Prostate gland (tissue), 2 donors: ENCODE data around the gene OPA1. TPM values are rescaled to one million over a fixed set of nuclear protein-coding genes. Genes with fewer than 3 reads are reported as not detected.

ENCODE experiments used
- DNase-seq: peaks from one replicate; pipeline ENCODE4 v3.0.0-alpha.2; 2019; ENCODE audit warnings: low spot score
- H3K27ac ChIP-seq, 2 donors: fragments of 200-600 bp; sonication (generic); 2 replicates each; pipeline ENCODE4 v1.5.1; 2017 to 2019
- H3K27me3 ChIP-seq: fragments of 200-600 bp; sonication (generic); replicated peaks from 2 replicates; pipeline ENCODE4 v1.5.1; 2019; ENCODE audit not compliant: insufficient read depth
- H3K36me3 ChIP-seq, 2 donors: fragments of 200-600 bp; sonication (generic); 1 replicate in 1 of 2; 2 replicates in 1 of 2; pipeline versions ENCODE4 v1.5.1 to v1.8.1; 2017 to 2019
- H3K4me1 ChIP-seq: fragments of 200-600 bp; sonication (generic); replicated peaks from 2 replicates; pipeline ENCODE4 v1.5.1; 2019
- H3K4me3 ChIP-seq, 2 donors: fragments of 200-600 bp; sonication (generic); 2 replicates each; pipeline ENCODE4 v1.5.1; 2017 to 2019
- H3K9me3 ChIP-seq: fragments of 200-600 bp; sonication (generic); 2 replicates; pipeline ENCODE4 v1.5.1; 2017
- POLR2A ChIP-seq: fragments of 450-650 bp; IDR thresholded peaks from one replicate; pipeline ENCODE4 v1.6.1; 2016; ENCODE audit warnings: antibody characterized with exemption, mild to moderate bottlenecking
- POLR2AphosphoS5 ChIP-seq: sonication (generic); formaldehyde crosslinking; IDR thresholded peaks from one replicate; pipeline ENCODE4 v1.6.1; 2017; ENCODE audit warnings: antibody characterized with exemption
- WGBS: methylation state at CpG from one replicate; pipeline ENCODE4 v1.1.5; 2018; 5-methylcytosine and 5-hydroxymethylcytosine counted together
- intact Hi-C: fragments of 100-400 bp; cut with DNase I; formaldehyde crosslinking; loops from one replicate; pipeline ENCODE4 v1.14.2; 2022
- total RNA-seq, 2 donors: library from RNA; depleted of rRNA; stranded (reverse); fragments of >200 nt; gene quantifications; one replicate each; pipeline ENCODE4 v1.1.0, GENCODE V29; 2016
- TF ChIP-seq, protein P1 (sequence below), 4 experiments: fragments of 200-600 bp in 2 of 4; fragments of 450-650 bp in 2 of 4; sonication (generic) in 2 of 4; IDR thresholded peaks; 1 replicate in 3 of 4; 2 replicates in 1 of 4; pipeline ENCODE4 v1.5.1; 2016 to 2019; ENCODE audit warnings: antibody characterized with exemption in 4 of 4, mild to moderate bottlenecking in 2 of 4, moderate library complexity in 2 of 4

Gene OPA1
- total RNA-seq, 2 donors from 2014 or later: 27.1 to 45.1 TPM

DNA sequence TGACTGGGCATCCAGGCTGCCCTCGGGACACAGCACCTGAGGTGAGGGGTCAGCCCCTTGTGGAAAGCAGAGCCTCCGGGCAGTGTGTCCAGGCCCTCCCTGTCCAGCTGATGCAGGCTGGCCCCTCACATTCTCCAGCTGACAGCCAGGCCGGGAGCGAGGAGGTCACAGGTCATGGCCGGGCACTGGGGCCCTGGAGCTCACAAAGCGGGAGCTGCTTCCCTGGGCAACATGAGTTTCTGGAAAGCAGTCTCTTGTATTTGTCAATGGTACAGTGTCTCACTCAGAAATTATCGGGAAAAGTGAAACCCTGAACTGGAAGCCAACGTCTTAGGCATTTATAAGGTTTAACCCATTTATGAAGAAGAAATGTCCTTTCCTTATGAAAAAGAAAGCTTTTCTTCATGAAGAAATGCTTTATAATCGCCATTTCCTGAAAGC, 118.5 kb downstream of the OPA1 start:
- no peaks in the 10 kb centered on the region for H3K9me3 ChIP-seq
- H3K4me1 ChIP-seq: no peaks in the 10 kb centered on the region
- TF ChIP-seq, protein P1, sequence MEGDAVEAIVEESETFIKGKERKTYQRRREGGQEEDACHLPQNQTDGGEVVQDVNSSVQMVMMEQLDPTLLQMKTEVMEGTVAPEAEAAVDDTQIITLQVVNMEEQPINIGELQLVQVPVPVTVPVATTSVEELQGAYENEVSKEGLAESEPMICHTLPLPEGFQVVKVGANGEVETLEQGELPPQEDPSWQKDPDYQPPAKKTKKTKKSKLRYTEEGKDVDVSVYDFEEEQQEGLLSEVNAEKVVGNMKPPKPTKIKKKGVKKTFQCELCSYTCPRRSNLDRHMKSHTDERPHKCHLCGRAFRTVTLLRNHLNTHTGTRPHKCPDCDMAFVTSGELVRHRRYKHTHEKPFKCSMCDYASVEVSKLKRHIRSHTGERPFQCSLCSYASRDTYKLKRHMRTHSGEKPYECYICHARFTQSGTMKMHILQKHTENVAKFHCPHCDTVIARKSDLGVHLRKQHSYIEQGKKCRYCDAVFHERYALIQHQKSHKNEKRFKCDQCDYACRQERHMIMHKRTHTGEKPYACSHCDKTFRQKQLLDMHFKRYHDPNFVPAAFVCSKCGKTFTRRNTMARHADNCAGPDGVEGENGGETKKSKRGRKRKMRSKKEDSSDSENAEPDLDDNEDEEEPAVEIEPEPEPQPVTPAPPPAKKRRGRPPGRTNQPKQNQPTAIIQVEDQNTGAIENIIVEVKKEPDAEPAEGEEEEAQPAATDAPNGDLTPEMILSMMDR (IDR thresholded peaks at IDR 0.05): no peak
- TF ChIP-seq POLR2A (no peak), POLR2AphosphoS5 (no peak)
- H3K4me3 ChIP-seq: no peak overlapping the region
- no peaks in the 10 kb centered on the region for H3K36me3 ChIP-seq
- WGBS: 72% methylated on average over 9 of the region's 9 CpGs
- peak overlapping the region in 1 of 2 donors; percentile 72 for H3K27ac ChIP-seq
- intact Hi-C loops: no loop called here
- no peak for DNase-seq
- no peaks in the 10 kb centered on the region for H3K27me3 ChIP-seq

DNA sequence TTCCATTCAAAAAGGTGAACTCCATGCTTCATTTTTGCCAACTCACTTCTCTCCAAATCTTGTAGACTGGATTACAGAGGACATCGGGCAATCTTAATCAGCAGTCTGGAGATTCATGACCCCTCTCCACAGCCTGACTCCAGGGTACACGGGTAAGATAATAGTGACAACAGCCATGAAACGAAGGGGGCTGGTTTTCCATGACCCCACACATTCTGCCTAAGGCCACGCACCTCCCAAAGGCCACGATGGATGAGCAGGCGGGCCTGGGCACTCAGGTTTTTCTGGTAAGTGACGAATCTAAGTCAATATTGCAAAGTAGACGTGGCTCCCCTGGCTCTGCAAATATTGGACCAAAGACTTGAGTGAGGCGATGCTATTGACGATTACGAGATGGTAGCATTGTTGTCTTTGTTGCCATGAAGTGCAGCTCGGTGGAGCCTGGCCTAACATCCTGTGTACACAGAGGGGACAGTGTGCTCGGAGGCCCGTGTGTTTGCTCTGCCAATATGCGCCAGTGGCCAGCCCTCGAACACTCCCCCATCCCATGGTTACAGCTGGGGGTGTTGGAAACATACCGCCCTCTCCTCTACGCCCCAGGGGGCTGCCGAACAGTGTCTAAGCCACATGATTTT, 119.1 kb downstream of the OPA1 start:
- Histone ChIP-seq H3K36me3 (no peaks in the 10 kb centered on the region), H3K4me3 (no peak overlapping the region), H3K27ac (peak overlapping the region in 1 of 2 donors; percentile 72), H3K27me3 (no peaks in the 10 kb centered on the region), H3K4me1 (no peaks in the 10 kb centered on the region), H3K9me3 (no peaks in the 10 kb centered on the region)
- intact Hi-C loops: no loop called here
- TF ChIP-seq POLR2A: no peak
- TF ChIP-seq POLR2AphosphoS5: peak; percentile 68
- TF ChIP-seq, protein P1 (IDR thresholded peaks at IDR 0.05): no peak
- DNase-seq: peak; percentile 67
- 45% methylated on average over 18 of the region's 19 CpGs for whole genome bisulfite sequencing

DNA sequence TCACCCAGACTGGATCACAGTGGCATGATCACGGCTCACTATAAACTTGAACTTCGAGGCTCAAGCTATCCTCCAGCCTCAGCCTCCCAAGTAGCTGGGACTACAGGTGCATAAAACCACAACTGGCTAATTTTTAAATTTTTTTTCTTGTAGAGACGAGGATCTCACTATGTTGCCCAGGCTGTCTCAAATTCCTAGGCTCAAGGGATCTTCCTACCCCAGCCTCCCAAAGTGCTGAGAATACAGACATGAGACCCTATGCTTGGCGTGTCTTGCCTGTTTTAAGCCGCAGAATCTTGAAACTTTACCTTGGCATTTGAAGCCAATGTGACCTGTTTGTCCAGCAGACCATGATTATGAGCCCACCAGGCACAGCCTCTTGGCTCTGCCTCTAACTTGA, 119.9 kb downstream of the OPA1 start:
- TF ChIP-seq POLR2AphosphoS5 (no peak), POLR2A (no peak)
- TF ChIP-seq, protein P1 (IDR thresholded peaks at IDR 0.05): no peak
- no peaks in the 10 kb centered on the region for H3K9me3 ChIP-seq
- no peaks in the 10 kb centered on the region for H3K36me3 ChIP-seq
- H3K4me3 ChIP-seq: no peak overlapping the region
- 94% methylated on average over 5 of the region's 5 CpGs for WGBS
- no peak overlapping the region for H3K27ac ChIP-seq
- no peaks in the 10 kb centered on the region for H3K4me1 ChIP-seq
- DNase-seq: no peak
- intact Hi-C loops: no loop called here
- no peaks in the 10 kb centered on the region for H3K27me3 ChIP-seq

DNA sequence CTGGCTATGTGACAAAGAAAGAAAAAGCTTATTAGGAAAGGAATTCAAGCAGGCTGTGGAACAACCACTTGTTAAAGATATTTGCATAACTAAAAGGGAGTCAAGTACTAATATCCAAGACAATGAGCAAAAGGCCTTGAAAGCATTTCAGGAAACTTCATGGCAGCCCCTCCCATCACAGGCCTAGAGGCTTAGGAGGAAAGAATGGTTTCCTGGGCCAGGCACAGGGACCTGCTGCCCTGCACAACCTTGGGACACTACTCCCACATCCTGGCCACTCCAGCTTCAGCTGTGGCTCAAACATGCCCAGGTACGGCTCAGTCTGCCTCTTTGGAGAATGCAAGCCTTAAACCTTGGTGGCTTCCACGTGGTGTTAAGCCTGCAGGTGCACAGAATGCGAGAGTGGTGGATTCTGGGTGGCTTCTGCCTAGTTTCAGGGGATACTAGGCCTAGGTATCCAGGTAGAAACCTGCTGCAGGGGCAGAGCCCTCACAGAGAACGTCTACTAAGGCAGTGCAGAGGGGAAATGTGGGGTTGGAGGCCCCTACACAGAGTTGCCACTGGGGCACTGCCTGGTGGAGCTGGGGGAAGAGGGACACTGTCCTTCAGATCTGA, 121.6 kb downstream of the OPA1 start:
- 68% methylated on average over 4 of the region's 4 CpGs for WGBS
- no peaks in the 10 kb centered on the region for H3K27me3 ChIP-seq
- no peaks in the 10 kb centered on the region for H3K4me1 ChIP-seq
- intact Hi-C loops: no loop called here
- DNase-seq: no peak
- no peaks in the 10 kb centered on the region for H3K36me3 ChIP-seq
- H3K4me3 ChIP-seq: no peak overlapping the region
- no peak for TF ChIP-seq POLR2A
- TF ChIP-seq POLR2AphosphoS5: no peak
- TF ChIP-seq, protein P1 (IDR thresholded peaks at IDR 0.05): no peak
- H3K27ac ChIP-seq: no peak overlapping the region
- H3K9me3 ChIP-seq: no peaks in the 10 kb centered on the region

DNA sequence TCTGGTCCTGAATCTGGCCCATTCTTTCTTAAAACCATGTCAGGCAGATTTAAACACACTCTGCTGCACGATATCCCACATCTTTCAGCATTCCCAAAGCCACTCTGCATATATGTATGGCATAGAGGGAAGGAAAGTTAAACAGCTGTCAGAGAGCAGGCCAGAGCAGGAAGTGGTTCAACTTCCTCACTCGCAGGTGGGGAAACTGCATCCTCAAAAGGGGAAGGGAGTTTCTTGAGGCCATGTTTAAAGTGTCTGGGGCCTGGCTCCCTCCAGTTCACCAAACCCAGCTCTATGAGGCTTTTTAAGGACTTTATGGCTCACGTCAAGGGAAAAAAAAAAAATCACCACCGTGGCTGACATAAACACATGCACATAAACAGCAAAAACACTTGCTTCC, 123.1 kb downstream of the OPA1 start:
- H3K9me3 ChIP-seq: no peaks in the 10 kb centered on the region
- TF ChIP-seq POLR2A (no peak), POLR2AphosphoS5 (no peak)
- TF ChIP-seq, protein P1 (IDR thresholded peaks at IDR 0.05): no peak
- H3K4me3 ChIP-seq: no peak overlapping the region
- 82% methylated on average over 4 of the region's 4 CpGs for WGBS
- no peaks in the 10 kb centered on the region for H3K27me3 ChIP-seq
- intact Hi-C loops: no loop called here
- H3K4me1 ChIP-seq: no peaks in the 10 kb centered on the region
- no peak overlapping the region for H3K27ac ChIP-seq
- no peak for DNase-seq
- H3K36me3 ChIP-seq: no peaks in the 10 kb centered on the region
